Mucosa of gallbladder (tissue), 1 donor: Measurements from ENCODE around the gene POMGNT2. TPM values are rescaled to one million over a fixed set of nuclear protein-coding genes. Genes with fewer than 3 reads are reported as not detected.
A peak's percentile ranks its signal among the peaks of the same experiment; 100 is the strongest.

ENCODE experiments used
- DNase-seq: peaks from one replicate; pipeline ENCODE4 v3.0.0-alpha.2; 2020; ENCODE audit warnings: low spot score
- total RNA-seq: library from RNA; stranded (reverse); gene quantifications from one replicate; pipeline ENCODE4 v1.2.1, GENCODE V29; 2021
- donor health status: DM: no; HTN: no; CAD: no.

POMGNT2 gene
- total RNA-seq = 24.7 TPM

GRCh38 chr3:43105596-43106292 is at the start of gene POMGNT2:
TSS of gene POMGNT2 (minus strand) at chr3:43106079. CDS start at chr3:43081431, 24,648 bp downstream.
- DNase-seq = peak; percentile 93

GRCh38 chr3:43154980-43155379 is 49.1 kb upstream of the POMGNT2 start:
- DNase-seq = no peak

GRCh38 chr3:43153216-43154083 is 47.6 kb upstream of the POMGNT2 start:
- peak; percentile 63 for DNase-seq

- DNase-seq = no peak
Measured at GRCh38 chr3:43152649-43153048, 46.8 kb upstream of the POMGNT2 start.

- no peak for DNase-seq
Measured at GRCh38 chr3:43148033-43148432, 42.2 kb upstream of the POMGNT2 start.

- DNase-seq = no peak
Measured at GRCh38 chr3:43146599-43146998, 40.7 kb upstream of the POMGNT2 start.

- no peak for DNase-seq
Measured at GRCh38 chr3:43144761-43145490, 39.0 kb upstream of the POMGNT2 start.

- DNase-seq = no peak
Measured at GRCh38 chr3:43142472-43142871, 36.6 kb upstream of the POMGNT2 start.

GRCh38 chr3:43138488-43139231 is 32.8 kb upstream of the POMGNT2 start:
- DNase-seq = no peak

- DNase-seq = no peak
Measured at GRCh38 chr3:43132870-43133636, 27.2 kb upstream of the POMGNT2 start.

GRCh38 chr3:43132193-43132592 is 26.3 kb upstream of the POMGNT2 start:
- no peak for DNase-seq

GRCh38 chr3:43128464-43128863 is 22.6 kb upstream of the POMGNT2 start:
- DNase-seq = no peak

- no peak for DNase-seq
Measured at GRCh38 chr3:43126536-43126935, 20.7 kb upstream of the POMGNT2 start.

- DNase-seq = no peak
Measured at GRCh38 chr3:43123895-43124294, 18.0 kb upstream of the POMGNT2 start.

- DNase-seq = no peak
Measured at GRCh38 chr3:43120937-43121336, 15.1 kb upstream of the POMGNT2 start.

- DNase-seq = no peak
Measured at GRCh38 chr3:43117257-43117656, 11.4 kb upstream of the POMGNT2 start.

- no peak for DNase-seq
Measured at GRCh38 chr3:43113671-43114070, 7.8 kb upstream of the POMGNT2 start.

GRCh38 chr3:43106293-43106628 is 382 bp upstream of the POMGNT2 start:
- no peak for DNase-seq

- DNase-seq = no peak
Measured at GRCh38 chr3:43104660-43105595, 951 bp downstream of the POMGNT2 start.

GRCh38 chr3:43104039-43104438 is 1.8 kb downstream of the POMGNT2 start:
- no peak for DNase-seq
